ENCODE data around the gene TACC2.

TACC2 gene

GRCh38 chr10:122286867-122287266, 297.9 kb downstream of the TACC2 start:
- no peak for DNase-seq

- DNase-seq: no peak
Observed at GRCh38 chr10:122287570-122287969, 298.6 kb downstream of the TACC2 start.

GRCh38 chr10:122288262-122288661, 299.3 kb downstream of the TACC2 start:
- DNase-seq: no peak

GRCh38 chr10:122288917-122289316, 300.0 kb downstream of the TACC2 start:
- DNase-seq: no peak

GRCh38 chr10:122290334-122290733, 301.4 kb downstream of the TACC2 start:
- no peak for DNase-seq

- DNase-seq: no peak
Observed at GRCh38 chr10:122290833-122291532, 302.0 kb downstream of the TACC2 start.

GRCh38 chr10:122291739-122292138, 302.8 kb downstream of the TACC2 start:
- DNase-seq: no peak

GRCh38 chr10:122292376-122292775, 303.4 kb downstream of the TACC2 start:
- DNase-seq: no peak

- DNase-seq: no peak
Observed at GRCh38 chr10:122293156-122293960, 304.4 kb downstream of the TACC2 start.

- DNase-seq: no peak
Observed at GRCh38 chr10:122293961-122294380, 305.0 kb downstream of the TACC2 start.

GRCh38 chr10:122294511-122295450, 305.8 kb downstream of the TACC2 start:
- DNase-seq: no peak

GRCh38 chr10:122295451-122295809, 306.5 kb downstream of the TACC2 start:
- DNase-seq: no peak

GRCh38 chr10:122296363-122297120, 307.6 kb downstream of the TACC2 start:
- DNase-seq: no peak

- no peak for DNase-seq
Observed at GRCh38 chr10:122297583-122297982, 308.6 kb downstream of the TACC2 start.

- DNase-seq: no peak
Observed at GRCh38 chr10:122298206-122298597, 309.2 kb downstream of the TACC2 start.

- DNase-seq: peak; percentile 84
Observed at GRCh38 chr10:122298598-122299301, 309.8 kb downstream of the TACC2 start.

- no peak for DNase-seq
Observed at GRCh38 chr10:122299423-122300075, 310.6 kb downstream of the TACC2 start.

- DNase-seq: no peak
Observed at GRCh38 chr10:122301055-122301810, 312.3 kb downstream of the TACC2 start.

GRCh38 chr10:122301811-122302115, 312.8 kb downstream of the TACC2 start:
- DNase-seq: no peak

- DNase-seq: no peak
Observed at GRCh38 chr10:122302315-122302714, 313.4 kb downstream of the TACC2 start.
